Loucy (cell line): ENCODE measurements around the gene STX10.

Experiments used
- H2AFZ ChIP-seq: fragments of 200-600 bp; sonication (generic); 2 replicates; pipeline ENCODE4 v1.6.0; 2016; ENCODE audit warnings: antibody characterized with exemption, mild to moderate bottlenecking, low read length, moderate library complexity
- H3F3A ChIP-seq: fragments of 200-600 bp; 2 replicates; pipeline ENCODE4 v1.6.0; 2016; ENCODE audit warnings: antibody characterized with exemption, low read depth, mild to moderate bottlenecking
- H3K27me3 ChIP-seq: fragments of 200-600 bp; sonication (generic); 2 replicates; pipeline ENCODE4 v1.6.1; 2014; ENCODE audit warnings: low read length, mild to moderate bottlenecking; ENCODE audit not compliant: insufficient read depth, poor library complexity, severe bottlenecking
- H3K36me3 ChIP-seq: fragments of 200-600 bp; sonication (generic); 2 replicates; pipeline ENCODE4 v1.6.1; 2016; ENCODE audit warnings: low read length; ENCODE audit not compliant: insufficient read depth
- H3K4me1 ChIP-seq: fragments of 200-600 bp; sonication (generic); 2 replicates; pipeline ENCODE4 v1.5.1; 2014; ENCODE audit warnings: low read length, mild to moderate bottlenecking; ENCODE audit not compliant: insufficient read depth, poor library complexity, severe bottlenecking
- H3K4me2 ChIP-seq: fragments of 200-600 bp; sonication (generic); 2 replicates; pipeline ENCODE4 v1.6.0; 2014; ENCODE audit warnings: antibody characterized with exemption, low read length, low read depth, mild to moderate bottlenecking; ENCODE audit not compliant: poor library complexity, severe bottlenecking
- H3K4me3 ChIP-seq: fragments of 200-600 bp; sonication (generic); 2 replicates; pipeline ENCODE4 v1.5.1; 2014; ENCODE audit warnings: low read length, mild to moderate bottlenecking, mixed read lengths; ENCODE audit not compliant: poor library complexity, severe bottlenecking
- H3K79me2 ChIP-seq: fragments of 200-600 bp; sonication (generic); 2 replicates; pipeline ENCODE4 v1.6.1; 2014; ENCODE audit warnings: low read length; ENCODE audit not compliant: insufficient read depth
- H3K9ac ChIP-seq: fragments of 200-600 bp; sonication (generic); 2 replicates; pipeline ENCODE4 v1.6.0; 2014; ENCODE audit warnings: mild to moderate bottlenecking, low read depth, low read length, moderate library complexity; ENCODE audit not compliant: poor library complexity, severe bottlenecking
- H3K9me2 ChIP-seq: fragments of 200-600 bp; sonication (generic); replicated peaks from 2 replicates; pipeline ENCODE4 v1.6.1; 2016; ENCODE audit warnings: low read depth, low read length, mixed read lengths
- H3K9me3 ChIP-seq: fragments of 200-600 bp; sonication (generic); 2 replicates; pipeline ENCODE4 v1.6.1; 2014; ENCODE audit warnings: mild to moderate bottlenecking, antibody characterized with exemption, low read length, low read depth; ENCODE audit not compliant: insufficient read depth
- H4K20me1 ChIP-seq: fragments of 200-600 bp; sonication (generic); 2 replicates; pipeline ENCODE4 v1.6.0; 2014; ENCODE audit warnings: antibody characterized with exemption, low read length, mild to moderate bottlenecking; ENCODE audit not compliant: insufficient read depth, poor library complexity, severe bottlenecking
- EZH2phosphoT487 ChIP-seq: fragments of 200-600 bp; IDR thresholded peaks from 2 replicates; pipeline ENCODE4 v1.6.1; 2018; ENCODE audit warnings: antibody characterized with exemption, mild to moderate bottlenecking, moderate library complexity, borderline replicate concordance
- TF ChIP-seq, protein P1 (sequence below): fragments of 200-600 bp; sonication (generic); conservative IDR thresholded peaks from 2 replicates; pipeline ENCODE4 v1.5.1; 2014; ENCODE audit warnings: mild to moderate bottlenecking, antibody characterized with exemption, low read length

STX10 gene

GRCh38 chr19:13176345-13176744 is 26.2 kb upstream of the STX10 start:
- no peak for TF ChIP-seq EZH2phosphoT487
- TF ChIP-seq, protein P1, sequence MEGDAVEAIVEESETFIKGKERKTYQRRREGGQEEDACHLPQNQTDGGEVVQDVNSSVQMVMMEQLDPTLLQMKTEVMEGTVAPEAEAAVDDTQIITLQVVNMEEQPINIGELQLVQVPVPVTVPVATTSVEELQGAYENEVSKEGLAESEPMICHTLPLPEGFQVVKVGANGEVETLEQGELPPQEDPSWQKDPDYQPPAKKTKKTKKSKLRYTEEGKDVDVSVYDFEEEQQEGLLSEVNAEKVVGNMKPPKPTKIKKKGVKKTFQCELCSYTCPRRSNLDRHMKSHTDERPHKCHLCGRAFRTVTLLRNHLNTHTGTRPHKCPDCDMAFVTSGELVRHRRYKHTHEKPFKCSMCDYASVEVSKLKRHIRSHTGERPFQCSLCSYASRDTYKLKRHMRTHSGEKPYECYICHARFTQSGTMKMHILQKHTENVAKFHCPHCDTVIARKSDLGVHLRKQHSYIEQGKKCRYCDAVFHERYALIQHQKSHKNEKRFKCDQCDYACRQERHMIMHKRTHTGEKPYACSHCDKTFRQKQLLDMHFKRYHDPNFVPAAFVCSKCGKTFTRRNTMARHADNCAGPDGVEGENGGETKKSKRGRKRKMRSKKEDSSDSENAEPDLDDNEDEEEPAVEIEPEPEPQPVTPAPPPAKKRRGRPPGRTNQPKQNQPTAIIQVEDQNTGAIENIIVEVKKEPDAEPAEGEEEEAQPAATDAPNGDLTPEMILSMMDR = no peak
- no peak overlapping the region for H3K9ac ChIP-seq

DNA sequence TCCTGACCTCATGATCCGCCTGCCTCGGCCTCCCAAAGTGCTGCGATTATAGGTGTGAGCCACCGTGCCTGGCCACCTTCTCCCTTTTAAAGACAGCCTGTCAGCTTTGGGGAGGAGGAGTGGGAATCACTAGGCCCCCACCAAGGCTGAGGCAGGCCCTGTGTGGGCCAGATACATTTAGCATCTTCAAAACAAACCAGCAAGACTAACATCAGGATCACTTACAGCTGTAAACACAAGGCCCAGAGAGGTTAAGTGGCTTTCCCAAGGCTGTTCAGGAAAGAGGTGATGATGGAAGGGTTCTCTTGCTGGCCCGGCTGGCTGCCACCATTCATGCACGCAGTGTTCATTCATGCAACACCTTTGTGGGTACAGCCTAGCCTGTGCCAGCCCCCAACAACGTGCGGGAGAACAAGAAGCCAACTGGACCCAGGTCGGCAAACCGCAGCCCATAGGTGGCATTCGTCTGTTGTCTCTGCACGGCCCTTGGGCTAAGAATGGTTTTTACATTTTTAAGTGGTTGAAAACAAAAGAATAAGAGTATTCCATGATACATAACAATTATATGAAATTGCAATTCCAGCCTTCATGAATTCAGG is 23.1 kb upstream of the STX10 start:
- peaks cover 10% of the 10 kb centered on the region; the same call in 1 of the 2 replicates for H3K79me2 ChIP-seq
- no peak overlapping the region for H3K9ac ChIP-seq
- TF ChIP-seq, protein P1 = no peak
- TF ChIP-seq EZH2phosphoT487 = no peak
- no peaks in the 10 kb centered on the region for H3K36me3 ChIP-seq
- no peaks in the 10 kb centered on the region for H4K20me1 ChIP-seq
- H3K27me3 ChIP-seq = no peaks in the 10 kb centered on the region
- H3K4me1 ChIP-seq = peaks cover 32% of the 10 kb centered on the region
- H3K9me3 ChIP-seq = no peaks in the 10 kb centered on the region
- H2AFZ ChIP-seq = no peak overlapping the region
- H3K4me2 ChIP-seq = no peak overlapping the region
- no peaks in the 10 kb centered on the region for H3F3A ChIP-seq
- H3K9me2 ChIP-seq = no peaks in the 10 kb centered on the region
- no peak overlapping the region for H3K4me3 ChIP-seq

More at GRCh38 chr19:13176345-13176744, 26.2 kb upstream of the STX10 start:
- no peak overlapping the region for H3K4me3 ChIP-seq
- no peaks in the 10 kb centered on the region for H3K27me3 ChIP-seq
- no peaks in the 10 kb centered on the region for H3K9me3 ChIP-seq
- no peaks in the 10 kb centered on the region for H3K79me2 ChIP-seq
- H3F3A ChIP-seq = no peaks in the 10 kb centered on the region
- H3K4me2 ChIP-seq = no peak overlapping the region
- no peaks in the 10 kb centered on the region for H4K20me1 ChIP-seq
- H2AFZ ChIP-seq = no peak overlapping the region
- H3K4me1 ChIP-seq = peaks cover 11% of the 10 kb centered on the region
- H3K9me2 ChIP-seq = no peaks in the 10 kb centered on the region
- no peaks in the 10 kb centered on the region for H3K36me3 ChIP-seq

DNA sequence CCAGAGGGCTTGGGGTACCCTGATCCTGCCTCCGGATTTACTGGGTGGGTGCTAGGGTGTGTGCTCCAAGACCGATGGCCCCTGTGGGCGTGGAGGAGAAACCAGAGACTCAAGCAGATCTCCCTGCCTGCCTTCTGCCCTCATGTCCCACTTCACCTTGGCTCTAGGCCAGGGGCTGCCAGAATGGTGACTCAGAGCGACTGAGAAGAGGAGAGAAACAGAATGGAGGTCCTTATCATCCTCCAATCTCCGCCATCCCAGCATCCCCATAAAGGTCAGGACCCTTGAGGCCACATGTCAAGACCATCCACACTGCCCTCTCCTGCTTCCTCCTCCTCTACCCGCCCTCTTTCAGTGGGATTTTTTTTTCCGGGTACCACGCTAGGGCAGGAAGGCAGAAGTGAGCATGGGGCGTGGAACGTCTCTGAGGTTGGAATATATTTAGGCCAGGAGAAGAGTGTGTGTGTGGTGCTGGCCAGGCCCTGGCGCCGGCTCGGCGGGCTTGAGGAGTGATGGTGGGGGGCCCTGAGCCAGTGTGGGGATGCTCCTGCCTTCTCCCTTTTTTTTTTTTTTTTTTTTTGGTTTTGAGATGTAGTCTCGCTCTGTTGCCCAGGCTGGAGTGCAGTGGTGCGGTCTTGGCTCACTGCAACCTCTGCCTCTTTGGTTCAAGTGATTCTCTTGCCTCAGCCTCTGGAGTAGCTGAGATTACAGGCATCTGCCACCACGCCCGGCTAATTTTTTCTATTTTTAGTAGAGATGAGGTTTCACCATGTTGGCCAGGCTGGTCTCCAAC is 22.4 kb upstream of the STX10 start:
- H3K9me3 ChIP-seq = no peaks in the 10 kb centered on the region
- peaks cover 10% of the 10 kb centered on the region; the same call in 1 of the 2 replicates for H3K79me2 ChIP-seq
- no peaks in the 10 kb centered on the region for H3F3A ChIP-seq
- no peaks in the 10 kb centered on the region for H3K27me3 ChIP-seq
- TF ChIP-seq, protein P1 = no peak
- no peak for TF ChIP-seq EZH2phosphoT487
- H3K4me3 ChIP-seq = peak overlapping the region; percentile 48
- no peaks in the 10 kb centered on the region for H3K36me3 ChIP-seq
- H3K9ac ChIP-seq = peak overlapping the region; percentile 52
- H3K4me1 ChIP-seq = peaks cover 33% of the 10 kb centered on the region
- H3K4me2 ChIP-seq = peak overlapping the region; percentile 59
- H2AFZ ChIP-seq = peak overlapping the region; percentile 55
- no peaks in the 10 kb centered on the region for H4K20me1 ChIP-seq
- no peaks in the 10 kb centered on the region for H3K9me2 ChIP-seq
